Neural progenitor cell (in vitro differentiated cells): Measurements from ENCODE around the gene AMBRA1. TPM values are rescaled to one million over a fixed set of nuclear protein-coding genes. Genes with fewer than 3 reads are reported as not detected.

ENCODE experiments used
- DNase-seq: peaks from one replicate; pipeline ENCODE4 v3.0.0-alpha.2; 2016; ENCODE audit warnings: low spot score
- H2AFZ ChIP-seq: fragments of 200-600 bp; sonication (generic); replicated peaks from 2 replicates; pipeline ENCODE4 v1.6.1; 2016; ENCODE audit warnings: antibody characterized with exemption
- H3F3A ChIP-seq: fragments of 200-600 bp; sonication (generic); 2 replicates; pipeline ENCODE4 v1.6.1; 2016; ENCODE audit warnings: antibody characterized with exemption, low read depth
- H3K27ac ChIP-seq: fragments of 200-600 bp; sonication (generic); 2 replicates; pipeline ENCODE4 v1.5.1; 2016; ENCODE audit warnings: mild to moderate bottlenecking
- H3K27me3 ChIP-seq: fragments of 200-600 bp; sonication (generic); 2 replicates; pipeline ENCODE4 v1.6.1; 2016; ENCODE audit warnings: mild to moderate bottlenecking, moderate library complexity
- H3K36me3 ChIP-seq: fragments of 200-600 bp; sonication (generic); 2 replicates; pipeline ENCODE4 v1.5.1; 2016
- H3K4me1 ChIP-seq: fragments of 200-600 bp; sonication (generic); 2 replicates; pipeline ENCODE4 v1.6.1; 2016; ENCODE audit warnings: mixed run types
- H3K4me2 ChIP-seq: fragments of 200-600 bp; sonication (generic); 2 replicates; pipeline ENCODE4 v1.6.1; 2016
- H3K4me3 ChIP-seq: fragments of 200-600 bp; sonication (generic); 2 replicates; pipeline ENCODE4 v1.5.1; 2016
- H3K79me2 ChIP-seq: fragments of 200-600 bp; sonication (generic); 2 replicates; pipeline ENCODE4 v1.6.1; 2016; ENCODE audit warnings: low read depth
- H3K9ac ChIP-seq: fragments of 200-600 bp; sonication (generic); 2 replicates; pipeline ENCODE4 v1.6.1; 2016
- H3K9me3 ChIP-seq: fragments of 200-600 bp; sonication (generic); 2 replicates; pipeline ENCODE4 v1.5.1; 2016; ENCODE audit warnings: low read depth
- H4K20me1 ChIP-seq: fragments of 200-600 bp; sonication (generic); 2 replicates; pipeline ENCODE4 v1.6.1; 2016; ENCODE audit warnings: low read depth
- H3K27ac Mint-ChIP-seq: 3 replicates; pipeline ENCODE4 v1.8.0; 2021; ENCODE audit warnings: mixed read lengths
- H3K27me3 Mint-ChIP-seq: 2 replicates; pipeline ENCODE4 v1.8.0; 2022; ENCODE audit warnings: low read depth, mild to moderate bottlenecking, inconsistent platforms, moderate library complexity, mixed read lengths; ENCODE audit not compliant: insufficient read depth
- H3K36me3 Mint-ChIP-seq: 3 replicates; pipeline ENCODE4 v1.8.0; 2021; ENCODE audit warnings: mixed read lengths
- H3K4me1 Mint-ChIP-seq: 3 replicates; pipeline ENCODE4 v1.8.0; 2021; ENCODE audit warnings: mixed read lengths
- H3K4me3 Mint-ChIP-seq: 3 replicates; pipeline ENCODE4 v1.8.0; 2021; ENCODE audit warnings: mild to moderate bottlenecking, moderate library complexity, mixed read lengths
- H3K9me3 Mint-ChIP-seq: 3 replicates; pipeline ENCODE4 v1.8.0; 2020; ENCODE audit warnings: mixed read lengths
- CTCF ChIP-seq: fragments of 200-600 bp; sonication (generic); IDR thresholded peaks from 2 replicates; pipeline ENCODE4 v1.5.1; 2017; ENCODE audit warnings: antibody characterized with exemption, mild to moderate bottlenecking
- EZH2 ChIP-seq: fragments of 200-600 bp; sonication (generic); IDR thresholded peaks from 2 replicates; pipeline ENCODE4 v1.6.1; 2017; ENCODE audit warnings: antibody characterized with exemption, mild to moderate bottlenecking, moderate library complexity
- EZH2phosphoT487 ChIP-seq: fragments of 200-600 bp; sonication (generic); IDR thresholded peaks from 2 replicates; pipeline ENCODE4 v1.6.1; 2017; ENCODE audit warnings: antibody characterized with exemption
- total RNA-seq: library from RNA; depleted of rRNA; stranded (reverse); fragments of >200 nt; gene quantifications from 2 replicates; pipeline ENCODE4 v1.2.3, GENCODE V29; 2015; ENCODE audit warnings: low replicate concordance

AMBRA1 gene
- total RNA-seq, 1 donor from 2014 or later: 20.7 TPM

DNA sequence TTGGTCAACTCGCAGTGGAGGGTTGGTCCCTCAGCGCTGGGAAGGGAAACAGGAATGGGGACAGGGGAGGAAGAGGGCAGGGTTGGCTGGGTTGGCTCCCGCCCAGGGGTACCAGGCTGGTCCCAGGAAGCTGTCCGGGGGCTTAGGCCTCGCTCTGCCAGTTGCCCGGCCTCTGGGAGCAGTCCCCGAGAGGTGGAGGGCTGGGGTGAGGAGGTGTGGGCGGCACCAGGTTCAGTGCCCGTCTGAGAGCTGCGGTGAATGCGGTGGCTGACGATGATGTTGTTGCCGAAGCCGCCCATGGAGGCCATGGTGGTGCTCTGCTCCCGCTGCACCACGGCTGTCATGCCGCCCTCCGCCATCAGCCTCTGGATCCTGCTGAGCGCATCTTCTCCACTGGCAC is 196.3 kb downstream of the AMBRA1 start:
- peaks cover 10% of the 10 kb centered on the region for H3K27me3 Mint-ChIP-seq
- peaks cover 3% of the 10 kb centered on the region for H3F3A ChIP-seq
- DNase-seq: no peak
- no peaks in the 10 kb centered on the region for H3K79me2 ChIP-seq
- H3K27me3 ChIP-seq: peaks cover 18% of the 10 kb centered on the region
- peaks cover 11% of the 10 kb centered on the region for H3K36me3 Mint-ChIP-seq
- no peaks in the 10 kb centered on the region for H3K9me3 ChIP-seq
- TF ChIP-seq CTCF: no peak
- no peak for TF ChIP-seq EZH2
- no peak for TF ChIP-seq EZH2phosphoT487
- H3K27ac Mint-ChIP-seq: no peak overlapping the region
- H3K9ac ChIP-seq: no peak overlapping the region
- H3K27ac ChIP-seq: no peak overlapping the region
- no peak overlapping the region for H3K4me3 ChIP-seq
- no peaks in the 10 kb centered on the region for H3K4me1 ChIP-seq
- no peak overlapping the region for H3K4me2 ChIP-seq
- H3K4me3 Mint-ChIP-seq: peak overlapping the region; percentile 33
- H2AFZ ChIP-seq: no peak overlapping the region
- H3K9me3 Mint-ChIP-seq: no peaks in the 10 kb centered on the region
- peaks cover 9% of the 10 kb centered on the region for H3K4me1 Mint-ChIP-seq
- H4K20me1 ChIP-seq: peaks cover 22% of the 10 kb centered on the region
- no peaks in the 10 kb centered on the region for H3K36me3 ChIP-seq

- H3K9me3 Mint-ChIP-seq: no peaks in the 10 kb centered on the region
- H3K27ac Mint-ChIP-seq: no peak overlapping the region
- no peaks in the 10 kb centered on the region for H3K36me3 ChIP-seq
- no peak overlapping the region for H3K4me3 ChIP-seq
- H3K27me3 Mint-ChIP-seq: peaks cover 28% of the 10 kb centered on the region
- DNase-seq: no peak
- H3K4me2 ChIP-seq: no peak overlapping the region
- H2AFZ ChIP-seq: no peak overlapping the region
- peaks cover 14% of the 10 kb centered on the region for H3F3A ChIP-seq
- peaks cover 16% of the 10 kb centered on the region for H3K4me1 Mint-ChIP-seq
- H3K27ac ChIP-seq: no peak overlapping the region
- H3K27me3 ChIP-seq: peaks cover 56% of the 10 kb centered on the region
- no peak for TF ChIP-seq CTCF
- TF ChIP-seq EZH2: no peak
- no peak for TF ChIP-seq EZH2phosphoT487
- H3K4me3 Mint-ChIP-seq: peak overlapping the region; percentile 84
- H4K20me1 ChIP-seq: peaks cover 47% of the 10 kb centered on the region
- H3K36me3 Mint-ChIP-seq: peaks cover 5% of the 10 kb centered on the region
- H3K9ac ChIP-seq: no peak overlapping the region
- no peaks in the 10 kb centered on the region for H3K9me3 ChIP-seq
- H3K4me1 ChIP-seq: peaks cover 19% of the 10 kb centered on the region
- H3K79me2 ChIP-seq: no peaks in the 10 kb centered on the region
These were observed 200.1 kb downstream of the AMBRA1 start for GRCh38 chr11:46393759-46394158.

DNA sequence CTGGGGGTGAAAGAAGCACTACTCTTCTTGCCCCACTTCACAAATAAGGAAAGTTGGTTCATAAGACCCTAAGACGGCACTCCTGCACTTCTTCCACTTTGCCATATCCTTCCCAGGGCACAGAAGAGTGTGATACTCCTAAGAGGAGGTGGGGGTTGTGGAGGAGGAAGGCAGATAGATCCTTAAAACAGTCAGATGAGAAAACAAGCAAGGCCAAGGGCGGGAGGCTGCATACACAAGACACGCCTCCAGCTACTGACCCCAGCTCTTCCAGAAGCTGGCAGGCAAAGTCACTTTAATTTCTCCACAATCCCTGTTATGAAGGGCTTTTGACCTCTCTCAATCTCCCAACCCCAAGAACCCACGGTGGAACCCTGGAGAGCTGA is 200.6 kb downstream of the AMBRA1 start:
- no peaks in the 10 kb centered on the region for H3K9me3 ChIP-seq
- no peaks in the 10 kb centered on the region for H3K79me2 ChIP-seq
- H3K27me3 ChIP-seq: peaks cover 61% of the 10 kb centered on the region
- H3K4me1 ChIP-seq: peaks cover 23% of the 10 kb centered on the region
- H3K4me3 ChIP-seq: peak overlapping the region; percentile 49
- no peaks in the 10 kb centered on the region for H3K36me3 ChIP-seq
- no peaks in the 10 kb centered on the region for H3K9me3 Mint-ChIP-seq
- DNase-seq: no peak
- peaks cover 52% of the 10 kb centered on the region for H4K20me1 ChIP-seq
- H3K4me3 Mint-ChIP-seq: peak overlapping the region; percentile 84
- peaks cover 5% of the 10 kb centered on the region for H3K36me3 Mint-ChIP-seq
- peak overlapping the region; percentile 83 for H3K4me2 ChIP-seq
- TF ChIP-seq EZH2 (no peak), EZH2phosphoT487 (no peak), CTCF (no peak)
- H3F3A ChIP-seq: peaks cover 19% of the 10 kb centered on the region
- H2AFZ ChIP-seq: no peak overlapping the region
- no peak overlapping the region for H3K27ac Mint-ChIP-seq
- no peak overlapping the region for H3K27ac ChIP-seq
- no peak overlapping the region for H3K9ac ChIP-seq
- H3K4me1 Mint-ChIP-seq: peaks cover 21% of the 10 kb centered on the region
- peaks cover 33% of the 10 kb centered on the region for H3K27me3 Mint-ChIP-seq
